ENCODE results near the gene ATP6V0E2. TPM values are rescaled to one million over a fixed set of nuclear protein-coding genes. Genes with fewer than 3 reads are reported as not detected.

Gene ATP6V0E2
- total and polyA plus RNA-seq, 9 donors: 10.0 to 19.6 (median 12.5) TPM

GRCh38 chr7:149870701-149871483 lies 2.9 kb upstream of the ATP6V0E2 start:
- Histone ChIP-seq H3K9me3 (no peaks in the 10 kb centered on the region), H3K27ac (no peak overlapping the region), H3K36me3 (no peaks in the 10 kb centered on the region), H3K27me3 (no peaks in the 10 kb centered on the region), H3K4me3 (no peak overlapping the region), H3K4me1 (ENCODE audit: insufficient read depth) (peaks cover 3% of the 10 kb centered on the region)
- TF ChIP-seq CTCF (IDR thresholded peaks at IDR 0.05) (no peak), EP300 (IDR thresholded peaks at IDR 0.05) (no peak), POLR2A (IDR thresholded peaks at IDR 0.05) (no peak)
- DNase-seq: no peak
- WGBS, 3 donors: 90 to 93% (median 91%) methylated on average over 12 of the region's 12 CpGs
- intact Hi-C loops (cut with DNase I): loop anchor here in 1 of 4 donors (5.0 to 10.0 kb wide), 2 partner anchors 496 to 534 kb away; partner anchors contain the start of gene REPIN1

- DNase-seq: no peak
- intact Hi-C loops (cut with DNase I): loop anchor here in 1 of 4 donors (5.0 to 10.0 kb wide), 2 partner anchors 496 to 533 kb away; partner anchors contain the start of gene REPIN1
- H3K4me1 ChIP-seq (ENCODE audit: insufficient read depth): peaks cover 3% of the 10 kb centered on the region
- H3K4me3 ChIP-seq: no peak overlapping the region
- TF ChIP-seq POLR2A (IDR thresholded peaks at IDR 0.05) (no peak), CTCF (IDR thresholded peaks at IDR 0.05) (no peak), EP300 (IDR thresholded peaks at IDR 0.05) (no peak)
- no peaks in the 10 kb centered on the region for H3K9me3 ChIP-seq
- no peak overlapping the region for H3K27ac ChIP-seq
- WGBS, 3 donors: 94 to 100% (median 100%) methylated on average over 1 of the region's 1 CpG
- no peaks in the 10 kb centered on the region for H3K27me3 ChIP-seq
- H3K36me3 ChIP-seq: no peaks in the 10 kb centered on the region
Measured at GRCh38 chr7:149871576-149871975, 2.2 kb upstream of the ATP6V0E2 start.

- peak overlapping the region; percentile 73 to 92 for H3K27ac ChIP-seq
- peaks cover 3% of the 10 kb centered on the region for H3K4me1 ChIP-seq (ENCODE audit: insufficient read depth)
- TF ChIP-seq POLR2A (IDR thresholded peaks at IDR 0.05) (no peak), EP300 (IDR thresholded peaks at IDR 0.05) (no peak), CTCF (IDR thresholded peaks at IDR 0.05) (no peak)
- H3K36me3 ChIP-seq: no peaks in the 10 kb centered on the region
- DNase-seq: peak; percentile 59 to 79 (median 72)
- H3K9me3 ChIP-seq: no peaks in the 10 kb centered on the region
- 14 to 18% (median 16%) methylated on average over 13 of the region's 13 CpGs for WGBS, 3 donors
- intact Hi-C loops (cut with DNase I): loop anchor here in 1 of 4 donors (5.0 to 10.0 kb wide), 2 partner anchors 495 to 532 kb away; partner anchors contain the start of gene REPIN1
- H3K27me3 ChIP-seq: no peaks in the 10 kb centered on the region
- peak overlapping the region; percentile 66 for H3K4me3 ChIP-seq
Measured at GRCh38 chr7:149872419-149873073, 1.2 kb upstream of the ATP6V0E2 start.

GRCh38 chr7:149873970-149874643 lies 338 bp downstream of the ATP6V0E2 start:
- 7 to 11% (median 10%) methylated on average over 31 to 46 of the region's 46 CpGs for WGBS, 3 donors
- H3K27ac ChIP-seq: no peak overlapping the region
- intact Hi-C loops (cut with DNase I): loop anchor here in 1 of 4 donors (5.0 to 10.0 kb wide), 2 partner anchors 493 to 531 kb away; partner anchors contain the start of gene REPIN1
- no peaks in the 10 kb centered on the region for H3K27me3 ChIP-seq
- peak overlapping the region; percentile 66 for H3K4me3 ChIP-seq
- no peaks in the 10 kb centered on the region for H3K9me3 ChIP-seq
- no peak for DNase-seq
- H3K36me3 ChIP-seq: no peaks in the 10 kb centered on the region
- TF ChIP-seq POLR2A (IDR thresholded peaks at IDR 0.05) (no peak), EP300 (IDR thresholded peaks at IDR 0.05) (no peak), CTCF (IDR thresholded peaks at IDR 0.05) (no peak)
- H3K4me1 ChIP-seq (ENCODE audit: insufficient read depth): peaks cover 3% of the 10 kb centered on the region

Data from ovary (tissue), 9 donors.